OCI-M1 (cell line): ENCODE data around the gene DNAI1.
"Not testable (repeated sequence)": the region's sequence is repeated elsewhere in the genome, so short reads cannot be mapped to it uniquely, and the experiment has no call there.

Experiments
- DNase-seq: peaks from one replicate; lab custom pipeline; 2025; lab: John Stamatoyannopoulos, UW

DNAI1 gene

DNA sequence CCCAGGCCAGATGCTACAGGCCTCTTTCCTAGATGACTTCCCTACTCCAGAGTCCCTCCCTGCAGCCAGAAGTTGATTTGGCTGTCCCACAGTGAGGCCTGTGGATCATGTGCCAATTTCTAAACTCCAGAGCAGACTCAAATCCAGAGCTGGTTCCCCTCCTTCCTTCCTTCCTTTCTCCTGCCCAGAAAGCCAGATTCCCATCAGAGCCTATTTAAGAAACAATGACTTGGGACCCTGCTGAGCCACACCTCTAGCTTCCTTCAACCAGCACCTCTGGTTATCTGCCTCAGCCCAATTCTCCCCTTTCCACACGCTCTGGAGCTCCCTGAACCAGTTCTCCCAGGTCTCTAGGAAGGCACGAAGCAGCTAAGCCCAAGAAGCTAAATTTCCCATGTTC lies 7.5 kb upstream of the DNAI1 start:
- no peak for DNase-seq

DNA sequence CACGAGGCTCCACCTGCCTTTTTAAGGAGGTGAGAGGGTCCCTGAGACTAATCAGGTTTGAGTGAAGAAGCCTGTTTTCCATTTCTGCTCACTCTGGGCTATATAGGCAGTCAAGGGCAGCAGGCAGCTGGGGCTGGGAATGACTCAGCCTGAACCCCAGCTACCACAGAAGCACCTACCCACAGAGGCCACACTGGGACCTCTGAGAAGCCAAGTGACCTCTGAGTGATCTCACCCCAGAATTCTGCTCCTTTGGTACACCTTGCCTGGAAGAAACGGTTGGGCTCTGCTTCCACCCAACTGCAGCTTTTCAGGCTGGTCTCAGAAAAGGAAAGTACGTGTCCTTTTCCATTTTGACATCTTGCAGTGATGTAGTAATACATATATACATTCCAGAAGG lies 7.1 kb upstream of the DNAI1 start:
- no peak for DNase-seq

DNA sequence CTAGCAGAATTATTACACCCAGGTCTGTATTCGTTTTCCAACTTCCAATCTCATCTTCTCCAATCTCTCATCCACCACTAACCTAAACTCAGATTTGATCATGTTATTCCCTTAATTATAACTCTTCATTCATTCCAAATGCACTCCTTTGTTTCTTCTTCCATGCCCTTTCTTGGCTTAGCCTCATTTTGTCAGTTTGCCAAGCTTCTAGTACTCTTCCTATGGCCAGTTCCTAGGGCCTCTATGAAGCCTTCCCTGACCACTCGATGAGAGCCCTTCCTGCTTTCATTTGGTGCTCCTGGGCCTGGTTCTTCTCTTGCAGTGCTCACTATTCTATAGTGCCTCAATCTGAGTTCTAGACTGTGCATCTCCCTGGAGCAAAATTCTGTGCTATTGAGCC lies 6.0 kb upstream of the DNAI1 start:
- no peak for DNase-seq

DNA sequence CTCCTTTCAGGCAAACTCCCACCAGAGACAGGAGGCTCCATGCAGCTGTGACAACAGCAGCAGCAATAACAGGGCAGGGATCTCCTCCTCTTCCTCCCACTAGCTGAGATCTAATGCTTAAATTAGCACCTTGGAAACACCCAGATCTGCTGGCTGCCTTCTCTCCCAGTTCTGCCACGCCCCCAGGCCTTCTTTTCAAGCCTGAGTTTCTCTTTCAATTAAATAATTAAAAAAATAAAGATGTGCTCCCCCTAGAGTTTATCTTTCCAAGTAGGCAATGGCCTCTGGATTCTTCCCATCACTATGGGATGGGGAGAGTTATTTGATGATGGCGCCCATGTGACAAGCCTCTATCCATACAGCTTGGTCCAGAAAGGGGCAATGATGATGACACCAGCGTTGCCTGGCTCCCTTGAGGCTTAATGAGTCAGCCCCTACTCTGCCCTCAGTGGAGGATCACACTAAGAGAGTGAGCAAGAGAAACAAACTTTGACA lies 4.0 kb upstream of the DNAI1 start:
- peak; percentile 44 for DNase-seq

DNA sequence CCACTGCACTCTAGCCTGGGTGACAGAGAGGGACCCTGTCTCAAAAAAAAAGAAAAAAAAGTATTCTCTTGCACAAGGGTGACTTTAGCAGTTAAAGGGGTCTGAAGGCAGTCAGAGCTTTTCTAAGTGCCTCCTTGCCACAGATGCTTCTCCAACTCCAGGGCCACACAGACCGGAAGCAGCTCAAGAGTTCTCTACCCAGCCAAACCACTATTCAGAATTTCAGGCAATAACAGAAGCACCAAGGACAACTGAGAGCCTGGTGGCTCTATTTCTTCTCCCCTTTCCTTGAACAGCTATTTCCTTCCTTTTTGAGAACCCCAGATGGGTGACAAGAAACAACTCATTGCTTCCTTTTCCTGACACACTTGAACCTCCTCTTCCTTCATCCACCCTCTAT lies 2.5 kb upstream of the DNAI1 start:
- no peak for DNase-seq

DNA sequence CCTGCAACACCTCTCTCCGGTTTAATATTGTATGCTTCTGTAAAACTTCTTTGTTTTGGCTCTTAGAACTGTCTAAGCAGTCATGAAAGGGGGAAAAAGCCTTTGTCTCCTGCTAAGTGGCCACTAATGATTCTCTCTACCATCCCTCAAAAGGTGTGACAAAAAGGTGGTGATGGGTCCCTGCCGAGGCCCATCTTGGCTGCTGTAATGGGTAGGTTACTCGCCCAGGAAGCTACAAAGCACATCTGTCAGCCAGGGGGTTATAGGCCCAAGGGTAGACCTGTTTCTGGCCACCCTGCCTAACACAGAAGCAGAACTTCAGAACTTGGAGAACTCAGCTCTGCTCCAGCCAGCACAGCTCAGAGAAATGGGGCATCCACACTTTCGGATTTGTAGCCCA lies 1.9 kb upstream of the DNAI1 start:
- DNase-seq, result no peak

DNA sequence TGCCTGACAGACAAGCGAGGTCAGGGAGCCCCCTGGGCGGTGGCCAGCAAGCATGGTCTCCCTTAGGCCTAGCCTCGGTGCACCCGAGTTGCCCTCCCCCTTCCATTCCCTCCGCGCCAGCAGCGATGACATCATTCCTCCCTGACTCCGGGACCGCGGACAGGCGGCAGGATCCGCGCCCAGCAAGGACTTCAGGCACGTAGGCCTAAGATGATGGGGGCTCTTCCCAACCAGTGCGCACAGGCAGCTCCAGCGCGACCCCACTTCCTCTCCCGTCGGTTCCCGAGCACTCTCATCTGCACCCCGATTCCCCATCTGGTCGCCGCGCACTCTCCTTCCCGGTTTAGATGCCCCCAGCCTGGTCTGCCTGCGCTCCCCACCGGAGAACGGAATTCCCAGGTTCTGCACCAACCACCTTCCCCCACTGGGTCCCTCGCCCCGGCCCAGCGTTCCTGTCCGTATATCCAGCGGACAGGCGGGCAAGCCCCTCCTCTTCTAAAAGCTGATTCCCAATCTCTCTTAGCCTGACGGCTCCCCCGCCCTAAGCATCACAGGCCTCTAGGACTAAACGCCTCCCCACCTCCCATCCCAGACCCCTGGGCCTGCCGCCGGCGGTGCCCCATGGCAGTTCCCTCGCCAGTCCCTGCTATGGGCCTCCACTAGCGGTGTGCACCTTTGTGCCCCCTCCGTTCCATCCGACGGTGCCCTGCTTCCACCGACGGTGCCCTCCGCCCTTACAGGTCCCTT lies 1.2 kb upstream of the DNAI1 start:
- DNase-seq, result no peak

DNA sequence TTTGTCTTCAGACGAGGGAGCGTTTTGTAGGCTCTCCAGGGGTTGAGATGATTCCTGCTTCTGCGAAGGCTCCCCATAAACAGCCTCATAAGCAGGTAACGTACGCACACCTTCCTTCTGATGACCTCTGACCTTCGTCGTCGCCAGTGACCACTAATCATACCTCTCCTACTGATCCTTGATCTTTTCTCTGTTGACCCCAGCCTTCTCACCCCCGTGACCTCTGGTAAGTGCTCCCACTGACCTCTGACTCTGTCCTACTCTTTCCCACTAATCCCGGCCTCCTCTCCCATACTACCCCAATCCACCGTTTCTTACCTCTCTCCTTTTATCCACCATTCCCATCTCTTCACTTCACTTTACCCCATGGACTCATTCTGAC lies 345 bp downstream of the DNAI1 start:
- no peak for DNase-seq

DNA sequence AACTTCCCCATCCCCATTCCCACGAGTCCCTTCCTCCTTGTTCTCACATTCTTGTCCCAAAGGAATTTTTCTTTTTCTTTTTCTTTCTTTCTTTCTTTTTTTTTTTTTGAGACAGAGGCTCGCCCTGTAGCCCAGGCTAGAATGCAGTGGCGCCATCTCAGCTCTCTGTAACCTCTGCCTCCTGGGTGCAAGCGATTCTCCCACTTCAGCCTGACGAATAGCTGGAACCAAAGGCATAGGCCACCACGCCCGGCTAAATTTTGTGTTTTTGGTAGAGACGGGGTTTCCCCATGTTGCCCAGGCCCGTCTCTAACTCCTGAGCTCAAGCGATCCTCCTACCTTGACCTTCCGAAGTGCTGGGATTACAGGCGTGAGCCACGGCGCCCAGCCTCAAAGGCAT lies 751 bp downstream of the DNAI1 start:
- DNase-seq, result no peak

DNA sequence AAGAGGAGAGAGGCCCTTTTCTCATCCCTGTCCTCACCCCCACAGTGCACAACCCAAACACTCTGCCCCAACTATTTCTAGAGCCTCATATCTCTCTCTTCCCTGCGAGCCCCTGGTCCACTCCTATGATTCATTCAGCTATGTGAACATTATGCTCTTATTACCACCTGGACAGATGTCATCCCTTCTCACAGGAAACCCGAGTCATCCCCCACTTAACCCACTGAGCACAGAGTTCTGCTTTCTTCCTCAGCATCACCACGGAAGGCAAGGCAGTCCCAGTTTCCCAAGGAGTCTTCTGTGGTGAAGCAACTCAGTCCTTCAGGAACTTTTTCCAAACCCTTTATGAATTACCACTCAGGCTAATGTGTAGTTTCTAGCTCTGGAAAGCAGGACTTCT lies 1.3 kb downstream of the DNAI1 start:
- DNase-seq, result no peak

DNA sequence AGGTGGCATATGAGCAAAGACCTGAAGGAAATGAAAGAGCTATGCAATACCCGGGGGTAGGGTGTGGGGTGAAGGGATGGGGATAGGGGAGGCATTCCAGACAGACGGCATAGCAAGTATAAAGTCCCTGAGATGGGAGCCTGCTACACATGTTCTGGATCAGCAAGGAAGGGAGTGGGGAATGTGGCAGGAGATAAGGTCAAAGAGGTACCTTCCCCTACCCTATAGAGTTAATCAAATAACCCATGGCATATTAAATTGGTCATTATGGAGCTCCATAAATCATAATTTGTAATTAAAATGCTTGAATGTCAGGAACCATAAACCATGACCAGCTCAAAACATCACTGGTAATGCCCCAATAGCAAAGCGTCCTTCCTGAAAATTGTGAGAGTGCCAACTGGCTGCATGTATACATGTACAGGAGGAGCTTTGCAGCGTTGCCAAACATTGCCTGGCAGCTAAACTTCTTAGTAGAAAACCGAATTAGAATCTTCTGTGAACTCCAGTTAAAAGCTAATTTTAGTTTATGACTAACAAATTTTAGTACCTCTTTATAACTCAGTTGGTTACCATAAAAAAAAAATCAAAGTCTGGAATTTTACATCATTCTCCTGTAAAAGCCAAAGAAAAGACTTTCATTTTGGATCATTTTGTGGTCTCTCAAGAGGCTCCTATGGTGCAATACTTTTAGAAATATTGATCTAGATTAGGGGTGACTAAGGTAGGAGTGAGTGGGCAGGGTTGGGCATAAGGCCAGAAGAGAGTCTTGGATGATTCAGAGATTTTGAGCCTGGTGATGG lies 4.7 kb downstream of the DNAI1 start:
- DNase-seq, result peak; percentile 63

DNA sequence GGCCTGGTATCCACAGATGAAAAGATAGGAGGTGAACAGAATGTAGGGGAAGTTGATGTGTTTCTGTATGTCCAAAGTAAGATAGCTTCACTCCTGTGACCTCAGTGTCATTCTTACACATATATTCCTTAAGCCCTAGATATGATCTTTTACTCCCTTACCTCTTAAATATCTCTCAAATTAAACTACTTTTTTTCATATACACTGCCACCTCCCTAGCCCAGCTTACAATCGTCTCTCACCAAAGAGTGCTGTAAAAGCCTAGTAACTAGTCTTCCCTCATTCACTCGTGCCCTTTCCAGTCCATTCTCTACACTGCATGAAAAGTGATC lies 5.3 kb downstream of the DNAI1 start:
- no peak for DNase-seq

DNA sequence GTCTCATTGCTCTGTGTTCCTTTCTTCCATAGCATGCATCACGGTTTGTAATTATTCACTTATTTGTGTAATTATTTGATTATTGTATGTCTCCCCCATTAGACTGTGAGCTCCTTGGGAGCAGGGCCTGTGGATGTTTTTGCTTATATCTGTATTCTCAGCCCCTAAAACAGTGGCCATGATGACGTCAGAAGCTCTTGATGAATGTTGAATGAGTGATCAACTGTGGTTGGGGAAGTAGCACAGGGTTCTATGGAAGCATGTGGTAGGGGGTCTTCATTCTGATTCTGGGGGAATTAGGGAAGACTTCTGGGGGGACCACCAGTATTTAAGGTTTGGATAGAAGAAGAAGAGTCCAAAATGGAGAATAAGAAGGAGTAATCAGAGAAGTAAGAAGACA lies 6.0 kb downstream of the DNAI1 start:
- DNase-seq, result no peak

DNA sequence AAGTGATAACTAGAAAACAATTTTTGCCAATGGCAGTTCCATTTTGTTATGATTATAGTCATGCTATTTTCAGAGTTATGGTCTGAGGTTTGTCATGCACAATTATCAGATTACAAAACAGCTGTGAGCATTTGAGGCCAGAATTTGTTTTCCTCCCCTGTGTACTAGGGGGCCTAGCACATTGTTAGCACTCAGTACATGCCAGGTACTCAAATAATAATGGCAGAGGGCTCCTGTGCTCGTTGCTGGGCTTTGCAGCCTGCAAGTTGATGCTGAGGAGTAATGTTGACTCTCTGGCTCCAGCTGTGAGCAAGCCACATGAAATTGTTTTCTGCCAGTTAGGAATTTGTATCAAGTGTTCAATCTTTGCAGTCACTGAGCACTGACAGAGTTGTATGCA lies 6.9 kb downstream of the DNAI1 start:
- no peak for DNase-seq

DNA sequence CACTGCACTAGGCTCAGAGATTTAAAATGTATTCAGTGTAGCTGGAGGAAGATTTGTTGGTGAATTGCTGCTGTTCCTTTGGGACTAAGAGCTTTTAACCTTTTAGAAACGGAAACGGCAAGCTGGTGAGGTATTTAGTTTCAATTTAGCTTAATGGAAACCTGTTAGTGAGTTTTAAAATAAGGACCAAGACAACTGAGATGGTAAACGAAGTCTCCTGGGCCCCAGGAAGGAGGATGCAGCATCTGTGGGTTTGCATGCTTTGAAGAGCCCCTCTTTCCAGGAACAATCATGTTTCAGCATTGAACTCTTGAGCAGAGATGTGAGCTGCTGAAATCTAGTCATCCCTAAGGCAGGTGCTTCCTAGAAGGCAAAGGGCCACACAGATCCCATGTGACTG lies 16.5 kb downstream of the DNAI1 start:
- DNase-seq, result no peak

DNA sequence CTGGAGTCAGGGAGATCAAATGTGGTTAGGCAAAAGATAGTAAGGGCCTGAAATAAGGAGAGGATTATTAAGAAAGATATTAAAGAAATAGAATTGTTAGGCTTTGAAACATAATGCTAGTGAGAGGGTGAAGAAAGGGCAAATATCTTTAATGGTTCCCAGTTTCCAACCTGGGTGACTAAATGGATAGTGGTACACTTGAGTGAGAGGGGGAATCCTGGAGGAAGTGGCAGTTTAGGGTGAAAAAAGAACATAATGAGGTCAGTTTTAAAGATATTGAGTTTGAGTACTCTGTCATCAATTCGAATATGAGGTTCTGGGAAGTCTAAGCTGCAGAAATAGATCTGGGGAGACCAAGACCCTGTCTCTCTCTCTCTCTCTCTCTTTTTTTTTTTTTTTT lies 18.9 kb downstream of the DNAI1 start:
- no peak for DNase-seq

DNA sequence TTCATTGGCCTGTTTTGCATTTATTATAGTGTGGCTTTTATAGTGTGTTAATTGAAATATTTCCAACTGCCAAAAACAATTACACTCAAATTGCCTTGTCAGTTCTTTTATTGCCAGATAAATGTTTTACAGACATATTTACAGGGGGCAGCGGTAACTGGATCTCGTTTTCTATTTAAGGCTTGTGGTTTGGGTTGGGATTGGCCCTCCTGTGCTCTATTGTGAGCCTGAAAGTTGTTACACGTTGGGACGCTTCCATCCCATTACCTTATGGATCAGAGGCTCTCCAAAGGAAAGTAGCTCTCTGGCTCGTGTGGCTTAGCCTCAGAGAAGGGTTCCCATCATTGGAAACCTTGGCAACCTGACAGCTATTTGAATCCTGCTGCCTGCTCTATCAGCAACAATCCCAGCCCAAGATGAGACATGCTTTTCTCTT lies 20.8 kb downstream of the DNAI1 start:
- DNase-seq, result no peak

DNA sequence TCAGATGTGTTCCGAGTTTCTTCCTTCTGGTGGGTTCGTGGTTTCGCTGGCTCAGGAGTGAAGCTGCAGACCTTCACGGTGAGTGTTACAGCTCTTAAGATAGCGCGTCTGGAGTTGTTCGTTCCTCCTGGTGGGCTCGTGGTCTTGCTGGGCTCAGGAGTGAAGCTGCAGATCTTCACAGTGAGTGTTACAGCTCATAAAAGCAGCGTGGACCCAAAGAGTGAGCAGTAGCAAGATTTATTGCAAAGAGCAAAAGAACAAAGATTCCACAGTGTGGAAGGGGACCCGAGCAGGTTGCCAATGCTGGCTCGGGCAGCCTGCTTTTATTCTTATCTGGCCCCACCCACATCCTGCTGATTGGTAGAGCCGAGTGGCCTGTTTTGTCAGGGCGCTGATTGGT lies 23.0 kb downstream of the DNAI1 start:
- DNase-seq, result not testable (repeated sequence)

DNA sequence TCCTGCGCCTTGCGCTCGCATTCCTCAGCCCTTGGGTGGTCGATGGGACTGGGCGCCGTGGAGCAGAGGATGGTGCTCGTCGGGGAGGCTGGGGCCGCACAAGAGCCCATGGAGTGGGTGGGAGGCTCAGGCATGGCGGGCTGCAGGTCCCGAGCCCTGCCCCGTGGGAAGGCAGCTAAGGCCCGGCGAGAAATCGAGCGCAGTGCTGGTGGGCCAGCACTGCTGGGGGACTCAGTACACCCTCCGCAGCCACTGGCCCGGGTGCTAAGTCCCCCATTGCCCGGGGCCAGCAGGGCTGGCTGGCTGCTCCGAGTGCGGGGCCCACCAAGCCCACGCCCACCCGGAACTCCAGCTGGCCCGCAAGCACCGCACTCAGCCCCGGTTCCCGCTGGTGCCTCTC lies 24.1 kb downstream of the DNAI1 start:
- DNase-seq, result not testable (repeated sequence)

DNA sequence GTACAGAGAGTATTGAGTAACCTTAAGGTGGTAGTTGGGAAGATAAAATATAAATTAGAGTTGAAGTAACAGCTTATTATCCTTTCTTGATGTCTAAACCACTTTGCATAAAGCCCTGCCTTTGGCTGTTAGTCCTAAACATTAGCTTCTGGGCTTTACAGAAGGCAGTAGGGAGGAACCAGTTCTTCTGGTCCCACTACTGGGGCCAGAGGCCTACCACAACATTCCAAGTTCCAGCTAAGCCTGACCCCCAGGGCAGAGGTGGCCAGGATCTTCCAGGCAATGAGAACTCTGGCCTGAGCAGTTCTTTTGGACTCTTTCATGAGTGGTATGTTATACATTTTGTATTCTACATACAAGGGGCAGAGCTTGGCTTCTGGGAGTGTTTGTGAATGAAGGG lies 26.1 kb downstream of the DNAI1 start:
- DNase-seq, result no peak

DNA sequence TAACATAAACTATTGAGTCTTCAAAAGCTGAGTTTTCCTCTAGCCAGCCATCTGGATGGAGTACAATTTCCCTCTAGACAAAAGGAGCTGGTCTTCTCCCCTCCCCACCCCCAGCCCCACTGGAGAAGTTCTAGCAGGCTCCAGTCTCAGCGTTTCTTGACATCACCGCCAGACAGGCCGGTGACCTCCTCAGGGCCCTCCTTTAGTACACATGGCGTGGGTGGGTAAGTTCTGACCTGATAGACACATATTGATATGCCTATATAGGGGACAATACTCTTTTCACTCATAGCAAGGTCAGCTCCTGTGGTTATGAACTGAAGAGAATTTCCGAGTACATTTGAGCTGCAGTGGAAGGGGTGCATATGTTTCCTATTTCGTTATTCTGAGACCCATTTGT lies 27.2 kb downstream of the DNAI1 start:
- DNase-seq, result no peak

DNA sequence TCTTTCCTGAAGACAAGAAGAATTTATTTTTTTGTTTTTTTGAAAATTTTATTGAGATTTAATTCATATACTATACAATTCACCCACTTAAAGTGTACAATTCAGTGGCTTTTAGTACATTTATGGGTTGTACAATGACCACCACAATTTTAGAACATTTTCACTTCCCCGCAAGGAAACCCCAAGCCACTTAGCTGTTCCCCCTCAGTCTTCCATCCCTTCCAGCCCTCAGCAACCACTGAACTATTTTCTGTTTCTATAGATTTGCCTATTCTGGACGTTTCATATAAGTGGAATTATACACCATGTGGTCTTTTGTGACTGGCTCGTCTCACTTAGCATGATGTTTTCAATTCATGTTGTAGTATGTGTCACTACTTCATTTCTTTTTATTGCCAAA lies 28.0 kb downstream of the DNAI1 start:
- DNase-seq, result no peak

DNA sequence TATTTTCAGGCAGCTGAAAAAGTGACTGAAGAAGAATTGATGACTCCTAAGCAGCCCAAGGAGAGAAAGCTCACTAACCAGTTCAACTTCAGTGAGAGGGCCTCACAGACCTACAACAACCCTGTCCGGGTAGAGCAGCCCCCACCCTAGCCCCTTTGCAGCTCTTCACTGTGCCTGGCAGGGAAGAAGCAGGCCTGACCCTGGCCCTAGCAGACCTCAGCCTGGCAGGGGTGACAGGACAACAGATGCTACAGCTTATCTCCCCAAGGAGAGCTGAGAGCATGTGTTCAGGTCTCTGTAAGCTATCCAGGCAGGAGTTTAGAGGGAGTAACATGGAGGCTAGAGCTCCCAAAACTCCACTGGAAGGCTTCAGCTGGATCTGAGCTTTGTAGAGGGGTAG lies 31.8 kb downstream of the DNAI1 start:
- DNase-seq, result no peak

DNA sequence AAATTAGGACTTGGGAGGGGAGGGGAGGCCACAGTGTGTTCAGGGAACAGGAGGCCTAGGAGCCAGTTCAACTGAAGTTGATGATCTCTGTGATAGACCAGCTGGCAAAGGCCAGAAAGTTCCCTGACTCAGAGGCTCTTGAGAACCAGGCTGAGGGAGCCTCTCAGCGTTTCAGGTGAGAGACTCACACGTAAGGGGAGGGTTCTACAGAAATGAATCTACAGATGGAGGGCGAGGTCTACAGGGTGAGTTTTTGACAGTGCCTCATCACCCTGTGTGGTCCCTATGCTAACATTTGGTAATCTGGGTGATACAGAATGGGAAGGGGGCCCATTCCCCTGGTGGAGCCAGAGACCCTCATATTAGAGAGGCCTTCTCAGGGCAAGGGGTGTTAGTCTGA lies 32.2 kb downstream of the DNAI1 start:
- DNase-seq, result no peak
